ENCODE measurements around the gene DPYD. TPM values are rescaled to one million over a fixed set of nuclear protein-coding genes. Genes with fewer than 3 reads are reported as not detected.

Gene DPYD
- total and polyA plus RNA-seq, 8 donors, result 2.7 to 24.5 (median 9.4) TPM

GRCh38 chr1:97784661-97785060 lies 136.2 kb downstream of the DPYD start:
- H3K4me1 ChIP-seq, result no peaks in the 10 kb centered on the region
- intact Hi-C loops (cut with DNase I), result no loop called here
- H3K36me3 ChIP-seq, result no peaks in the 10 kb centered on the region
- no peaks in the 10 kb centered on the region for H3K9me3 ChIP-seq
- ATAC-seq (no peak), DNase-seq (no peak), FAIRE-seq (no peak)
- H3K4me3 ChIP-seq, result no peak overlapping the region
- H3K27ac ChIP-seq, result no peak overlapping the region
- TF ChIP-seq CTCF (IDR thresholded peaks at IDR 0.05), result no peak
- H3K27me3 ChIP-seq, result no peaks in the 10 kb centered on the region

GRCh38 chr1:97783751-97784150 lies 137.1 kb downstream of the DPYD start:
- 88 to 95% methylated on average over 2 of the region's 2 CpGs for WGBS, 2 donors
- DNase-seq, result no peak
- no peak for FAIRE-seq
- no peaks in the 10 kb centered on the region for H3K36me3 ChIP-seq
- intact Hi-C loops (cut with DNase I), result no loop called here
- H3K9me3 ChIP-seq, result no peaks in the 10 kb centered on the region
- no peaks in the 10 kb centered on the region for H3K27me3 ChIP-seq
- no peak overlapping the region for H3K27ac ChIP-seq
- ATAC-seq, result no peak
- H3K4me1 ChIP-seq, result no peaks in the 10 kb centered on the region
- no peak overlapping the region for H3K4me3 ChIP-seq
- no peak for TF ChIP-seq CTCF (IDR thresholded peaks at IDR 0.05)

- Histone ChIP-seq H3K9me3 (no peaks in the 10 kb centered on the region), H3K27ac (no peak overlapping the region), H3K4me1 (no peaks in the 10 kb centered on the region), H3K27me3 (no peaks in the 10 kb centered on the region), H3K36me3 (no peaks in the 10 kb centered on the region), H3K4me3 (no peak overlapping the region)
- WGBS, 2 donors, result 91 to 95% methylated on average over 4 of the region's 4 CpGs
- intact Hi-C loops (cut with DNase I), result no loop called here
- DNase-seq (no peak), ATAC-seq (no peak), FAIRE-seq (no peak)
- no peak for TF ChIP-seq CTCF (IDR thresholded peaks at IDR 0.05)
Observed at GRCh38 chr1:97781762-97782337, 139.0 kb downstream of the DPYD start.

- FAIRE-seq, result no peak
- Histone ChIP-seq H3K36me3 (no peaks in the 10 kb centered on the region), H3K9me3 (no peaks in the 10 kb centered on the region), H3K27me3 (no peaks in the 10 kb centered on the region), H3K4me1 (no peaks in the 10 kb centered on the region), H3K27ac (no peak overlapping the region), H3K4me3 (no peak overlapping the region)
- 86 to 91% methylated on average over 2 of the region's 2 CpGs for WGBS, 2 donors
- no peak for DNase-seq
- intact Hi-C loops (cut with DNase I), result no loop called here
- no peak for ATAC-seq
- no peak for TF ChIP-seq CTCF (IDR thresholded peaks at IDR 0.05)
Observed at GRCh38 chr1:97780884-97781283, 139.9 kb downstream of the DPYD start.

- no peak overlapping the region for H3K4me3 ChIP-seq
- no peak for ATAC-seq
- no peaks in the 10 kb centered on the region for H3K27me3 ChIP-seq
- no peaks in the 10 kb centered on the region for H3K36me3 ChIP-seq
- TF ChIP-seq CTCF (IDR thresholded peaks at IDR 0.05), result no peak
- no peak for FAIRE-seq
- no peaks in the 10 kb centered on the region for H3K9me3 ChIP-seq
- DNase-seq, result no peak
- H3K27ac ChIP-seq, result no peak overlapping the region
- intact Hi-C loops (cut with DNase I), result no loop called here
- H3K4me1 ChIP-seq, result no peaks in the 10 kb centered on the region
Observed at GRCh38 chr1:97778718-97779117, 142.1 kb downstream of the DPYD start.

All from pancreas (tissue), 10 donors.